ENCODE results near the gene AR. TPM values are rescaled to one million over a fixed set of nuclear protein-coding genes. Genes with fewer than 3 reads are reported as not detected.

Gene AR
- total and polyA plus RNA-seq, 9 of the 15 experiments (the other 6 are each of a cell fraction or from before 2014, with no cell fraction given): 0.01 to 0.04 (median 0.01) TPM; not detected in 6

DNA sequence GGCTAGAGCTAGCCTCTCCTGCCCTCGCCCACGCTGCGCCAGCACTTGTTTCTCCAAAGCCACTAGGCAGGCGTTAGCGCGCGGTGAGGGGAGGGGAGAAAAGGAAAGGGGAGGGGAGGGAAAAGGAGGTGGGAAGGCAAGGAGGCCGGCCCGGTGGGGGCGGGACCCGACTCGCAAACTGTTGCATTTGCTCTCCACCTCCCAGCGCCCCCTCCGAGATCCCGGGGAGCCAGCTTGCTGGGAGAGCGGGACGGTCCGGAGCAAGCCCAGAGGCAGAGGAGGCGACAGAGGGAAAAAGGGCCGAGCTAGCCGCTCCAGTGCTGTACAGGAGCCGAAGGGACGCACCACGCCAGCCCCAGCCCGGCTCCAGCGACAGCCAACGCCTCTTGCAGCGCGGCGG, at the start of gene AR (continued):
- TF ChIP-seq ZFX (CRISPR knock-in tag; IDR thresholded peaks at IDR 0.05): no peak
- TF ChIP-seq, protein P1, sequence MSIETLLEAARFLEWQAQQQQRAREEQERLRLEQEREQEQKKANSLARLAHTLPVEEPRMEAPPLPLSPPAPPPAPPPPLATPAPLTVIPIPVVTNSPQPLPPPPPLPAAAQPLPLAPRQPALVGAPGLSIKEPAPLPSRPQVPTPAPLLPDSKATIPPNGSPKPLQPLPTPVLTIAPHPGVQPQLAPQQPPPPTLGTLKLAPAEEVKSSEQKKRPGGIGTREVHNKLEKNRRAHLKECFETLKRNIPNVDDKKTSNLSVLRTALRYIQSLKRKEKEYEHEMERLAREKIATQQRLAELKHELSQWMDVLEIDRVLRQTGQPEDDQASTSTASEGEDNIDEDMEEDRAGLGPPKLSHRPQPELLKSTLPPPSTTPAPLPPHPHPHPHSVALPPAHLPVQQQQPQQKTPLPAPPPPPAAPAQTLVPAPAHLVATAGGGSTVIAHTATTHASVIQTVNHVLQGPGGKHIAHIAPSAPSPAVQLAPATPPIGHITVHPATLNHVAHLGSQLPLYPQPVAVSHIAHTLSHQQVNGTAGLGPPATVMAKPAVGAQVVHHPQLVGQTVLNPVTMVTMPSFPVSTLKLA (conservative IDR thresholded peaks at IDR 0.05): no peak
- TF ChIP-seq TSC22D4 (tag; IDR thresholded peaks at IDR 0.05): no peak

DNA sequence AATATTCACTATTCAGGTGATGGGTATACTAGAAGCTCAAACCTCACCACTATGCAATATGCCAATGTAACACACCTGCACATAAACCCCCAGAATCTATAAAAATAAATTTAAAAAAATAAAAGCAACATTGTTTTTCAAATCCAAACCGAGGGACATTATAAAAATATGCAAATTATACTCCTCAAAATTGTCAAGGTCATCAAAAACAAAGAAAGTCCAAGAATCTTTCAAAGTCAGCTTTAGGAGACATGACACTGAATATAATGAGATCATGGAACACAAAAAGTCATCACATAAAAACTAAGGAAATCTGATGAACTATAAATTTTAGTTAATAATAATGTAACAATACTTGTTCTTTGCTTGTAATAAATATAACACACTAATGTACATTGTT, 43.2 kb upstream of the AR start:
- intact Hi-C loops (cut with micrococcal nuclease): no loop called here
- Histone ChIP-seq H2AFZ (ENCODE audit: low read depth, low read length) (no peak overlapping the region), H3K27me3 (ENCODE audit: control insufficient read depth in 2 of 2, insufficient read depth in 2 of 2, low read length in 2 of 2) (no peaks in the 10 kb centered on the region), H3K4me3 (no peak overlapping the region), H3K36me3 (ENCODE audit: control insufficient read depth, insufficient read depth, low read length) (no peaks in the 10 kb centered on the region), H3K4me2 (ENCODE audit: insufficient read depth, low read length) (no peak overlapping the region), H3K9me3 (replicated peaks; ENCODE audit: control insufficient read depth, insufficient read depth, low read depth, low read length) (no peaks in the 10 kb centered on the region), H3K27ac (ENCODE audit: extremely low read depth, low read depth, low read length) (no peak overlapping the region), H3K79me2 (ENCODE audit: control insufficient read depth, insufficient read depth, low read length) (no peaks in the 10 kb centered on the region), H3K9ac (ENCODE audit: insufficient read depth in 1 of 2, low read depth in 2 of 2, low read length in 2 of 2) (no peak overlapping the region), H3K4me1 (replicated peaks in 1 of 2; ENCODE audit: control insufficient read depth in 2 of 2, insufficient read depth in 2 of 2, low read length in 2 of 2) (no peaks in the 10 kb centered on the region), H3K9me1 (ENCODE audit: control insufficient read depth, insufficient read depth, low read length) (no peaks in the 10 kb centered on the region), H4K20me1 (replicated peaks; ENCODE audit: control insufficient read depth, insufficient read depth, low read length) (no peaks in the 10 kb centered on the region)
- DNase-seq (ENCODE audit: extremely low read depth in 1 of 4, low spot score in 3 of 4) (no peak), FAIRE-seq (no peak), ATAC-seq (no peak)
- CTCF ChIA-PET (ENCODE audit: low intra/inter-chr PET ratio): no interaction called here
- in situ Hi-C loops (cut with MboI): no loop called here
- 0% methylated on average over 1 of the region's 1 CpG for WGBS (ENCODE audit: insufficient coverage, low coverage, missing lambda C conversion rate)
- TF ChIP-seq SMARCA5 (IDR thresholded peaks at IDR 0.05): no peak
- POLR2A ChIA-PET: no interaction called here
- BruUV-seq (replicated peaks): no TSS peak

Data from K562 (cell line).